Transverse colon (tissue), 4 donors: ENCODE results near the gene PDSS2. TPM values are rescaled to one million over a fixed set of nuclear protein-coding genes. Genes with fewer than 3 reads are reported as not detected.

ENCODE experiments used
- DNase-seq: peaks from one replicate; pipeline ENCODE4 v3.0.0-alpha.2; 2019
- H3K27ac ChIP-seq, 4 donors: fragments of 200-600 bp; sonication (generic); 2 replicates each; pipeline ENCODE4 v1.5.1; 2016 to 2018; ENCODE audit warnings: inconsistent platforms in 4 of 4
- H3K27me3 ChIP-seq: fragments of 200-600 bp; sonication (generic); 2 replicates; pipeline ENCODE4 v1.5.1; 2017; ENCODE audit warnings: inconsistent platforms
- H3K36me3 ChIP-seq, 4 donors: fragments of 200-600 bp; sonication (generic); 2 replicates each; pipeline ENCODE4 v1.5.1; 2017 to 2019; ENCODE audit warnings: inconsistent platforms in 4 of 4
- H3K4me1 ChIP-seq, 4 donors: fragments of 200-600 bp; sonication (generic); 2 replicates each; pipeline ENCODE4 v1.5.1; 2017 to 2020; ENCODE audit warnings: inconsistent platforms in 4 of 4
- H3K4me3 ChIP-seq, 4 donors: fragments of 200-600 bp; sonication (generic); 1 replicate in 1 of 4; 2 replicates in 3 of 4; pipeline versions ENCODE4 v1.5.1 to v1.6.1; 2017 to 2019; ENCODE audit warnings: inconsistent platforms in 4 of 4
- H3K9me3 ChIP-seq, 2 donors: fragments of 200-600 bp; sonication (generic); 2 replicates each; pipeline ENCODE4 v1.5.1; 2017 to 2019; ENCODE audit warnings: inconsistent platforms in 2 of 2
- CTCF ChIP-seq, 5 experiments: fragments of 200-600 bp in 3 of 5; fragments of 450-650 bp in 2 of 5; sonication (generic) in 3 of 5; IDR thresholded peaks; 1 replicate in 2 of 5; 2 replicates in 3 of 5; pipeline ENCODE4 v1.5.1; 2016 to 2017; ENCODE audit warnings: antibody characterized with exemption in 5 of 5, inconsistent platforms in 3 of 5, mild to moderate bottlenecking in 2 of 5, moderate library complexity in 1 of 5
- EP300 ChIP-seq: sonication (generic); formaldehyde crosslinking; IDR thresholded peaks from one replicate; pipeline ENCODE4 v1.6.1; 2017; ENCODE audit warnings: antibody characterized with exemption, low read depth
- POLR2A ChIP-seq: fragments of 450-650 bp; IDR thresholded peaks from one replicate; pipeline ENCODE4 v1.6.1; 2016; ENCODE audit warnings: antibody characterized with exemption, mild to moderate bottlenecking, moderate library complexity
- POLR2AphosphoS5 ChIP-seq, 3 donors: sonication (generic); formaldehyde crosslinking; IDR thresholded peaks; one replicate each; pipeline ENCODE4 v1.6.1; 2016; ENCODE audit warnings: antibody characterized with exemption in 3 of 3
- WGBS, 2 donors: methylation state at CpG; one replicate each; pipeline ENCODE4 v1.1.5; 2018; ENCODE audit warnings: low coverage in 1 of 2; 5-methylcytosine and 5-hydroxymethylcytosine counted together
- in situ Hi-C, 4 donors: fragments of 200-750 bp; cut with MboI; loops; one replicate each; pipeline versions ENCODE4 v1.15.0 to v1.15.1; 2017; ENCODE audit warnings: low sequenced_read_pairs in 3 of 4, low pct_ligation_motif_present in 1 of 4, low pct_unique_long_range_greater_than_20kb in 1 of 4
- intact Hi-C: fragments of 100-400 bp; cut with DNase I; formaldehyde crosslinking; loops from one replicate; pipeline ENCODE4 v1.15.1; 2023; ENCODE audit warnings: low total_unique reads
- total RNA-seq, 4 donors: library from RNA; depleted of rRNA; stranded (reverse); fragments of >200 nt; gene quantifications; one replicate each; pipeline ENCODE4 v1.1.0, GENCODE V29; 2016

PDSS2 gene
- total RNA-seq, 4 donors from 2014 or later, result 3.0 to 32.5 (median 15.6) TPM

GRCh38 chr6:107337191-107337741, 122.1 kb downstream of the PDSS2 start:
- Histone ChIP-seq H3K4me3 (no peak overlapping the region), H3K27me3 (no peaks in the 10 kb centered on the region), H3K36me3 (no peaks in the 10 kb centered on the region), H3K27ac (peak overlapping the region in 1 of 4 donors; percentile 41), H3K9me3 (no peaks in the 10 kb centered on the region), H3K4me1 (peaks cover 0 to 15% (median 2%) of the 10 kb centered on the region in 4 donors)
- TF ChIP-seq CTCF (IDR thresholded peaks at IDR 0.05) (no peak), POLR2A (no peak), EP300 (no peak), POLR2AphosphoS5 (IDR thresholded peaks at IDR 0.05) (no peak)
- no peak for DNase-seq
- in situ Hi-C loops, result no loop called here
- intact Hi-C loops, result no loop called here

- intact Hi-C loops (no loop called here), in situ Hi-C loops (no loop called here)
- DNase-seq, result no peak
- Histone ChIP-seq H3K27ac (no peak overlapping the region), H3K36me3 (no peaks in the 10 kb centered on the region), H3K27me3 (no peaks in the 10 kb centered on the region), H3K4me3 (no peak overlapping the region), H3K4me1 (peaks cover 0 to 15% (median 2%) of the 10 kb centered on the region in 4 donors), H3K9me3 (no peaks in the 10 kb centered on the region)
- 92 to 94% methylated on average over 3 of the region's 3 CpGs for WGBS, 2 donors
- TF ChIP-seq POLR2AphosphoS5 (IDR thresholded peaks at IDR 0.05) (no peak), CTCF (IDR thresholded peaks at IDR 0.05) (no peak), POLR2A (no peak), EP300 (no peak)
These were observed 125.3 kb downstream of the PDSS2 start for GRCh38 chr6:107334026-107334425.

GRCh38 chr6:107333491-107333890, 125.9 kb downstream of the PDSS2 start:
- TF ChIP-seq POLR2AphosphoS5 (IDR thresholded peaks at IDR 0.05) (no peak), EP300 (no peak), POLR2A (no peak), CTCF (IDR thresholded peaks at IDR 0.05) (no peak)
- in situ Hi-C loops, result no loop called here
- Histone ChIP-seq H3K4me1 (peaks cover 0 to 15% (median 2%) of the 10 kb centered on the region in 4 donors), H3K36me3 (no peaks in the 10 kb centered on the region), H3K4me3 (no peak overlapping the region), H3K9me3 (no peaks in the 10 kb centered on the region), H3K27me3 (no peaks in the 10 kb centered on the region), H3K27ac (no peak overlapping the region)
- intact Hi-C loops, result no loop called here
- DNase-seq, result no peak
- 92 to 100% methylated on average over 2 of the region's 2 CpGs for WGBS, 2 donors

- in situ Hi-C loops, result no loop called here
- no peak overlapping the region for H3K27ac ChIP-seq
- DNase-seq, result no peak
- WGBS, 2 donors, result 79 to 95% methylated on average over 2 to 5 of the region's 5 CpGs
- intact Hi-C loops, result no loop called here
- H3K4me3 ChIP-seq, result no peak overlapping the region
- H3K4me1 ChIP-seq, result peaks cover 0 to 5% (median 0%) of the 10 kb centered on the region in 4 donors
- no peaks in the 10 kb centered on the region for H3K27me3 ChIP-seq
- TF ChIP-seq POLR2AphosphoS5 (IDR thresholded peaks at IDR 0.05), result no peak
- no peak for TF ChIP-seq EP300
- TF ChIP-seq CTCF (IDR thresholded peaks at IDR 0.05), result no peak
- no peak for TF ChIP-seq POLR2A
- H3K9me3 ChIP-seq, result no peaks in the 10 kb centered on the region
- no peaks in the 10 kb centered on the region for H3K36me3 ChIP-seq
These were observed 127.7 kb downstream of the PDSS2 start for GRCh38 chr6:107331409-107332386.
